Left renal pelvis (tissue), 4 donors: ENCODE measurements around the gene AEBP2. TPM values are rescaled to one million over a fixed set of nuclear protein-coding genes. Genes with fewer than 3 reads are reported as not detected.
"Not testable (repeated sequence)": the region's sequence is repeated elsewhere in the genome, so short reads cannot be mapped to it uniquely, and the experiment has no call there.

Experiments
- DNase-seq, 4 donors: peaks; one replicate each; pipeline ENCODE4 v3.0.0-alpha.2; 2013; ENCODE audit warnings: low read depth in 4 of 4, low spot score in 3 of 4
- polyA plus RNA-seq, 4 donors: library from polyadenylated mRNA; unstranded; fragments of 120-200 nt; gene quantifications; one replicate each; pipeline ENCODE4 v1.2.1, GENCODE V29; 2013; ENCODE audit not compliant: insufficient read length in 4 of 4

The AEBP2 gene
- polyA plus RNA-seq, 4 donors = 47.8 to 70.4 (median 60.8) TPM

GRCh38 chr12:19419086-19419485 lies 20.2 kb upstream of the AEBP2 start:
- no peak for DNase-seq

GRCh38 chr12:19421503-19422282 lies 17.6 kb upstream of the AEBP2 start:
- no peak for DNase-seq

- DNase-seq = no peak
These were observed 15.9 kb upstream of the AEBP2 start for GRCh38 chr12:19423166-19423930.

GRCh38 chr12:19428246-19428645 lies 11.0 kb upstream of the AEBP2 start:
- no peak for DNase-seq

- DNase-seq = not testable (repeated sequence)
These were observed 9.8 kb upstream of the AEBP2 start for GRCh38 chr12:19429491-19429890.

GRCh38 chr12:19430988-19431387 lies 8.3 kb upstream of the AEBP2 start:
- DNase-seq = no peak

GRCh38 chr12:19431407-19432308 lies 7.6 kb upstream of the AEBP2 start:
- DNase-seq = no peak

GRCh38 chr12:19432309-19433170 lies 6.8 kb upstream of the AEBP2 start:
- DNase-seq = no peak

GRCh38 chr12:19434538-19434937 lies 4.8 kb upstream of the AEBP2 start:
- no peak for DNase-seq

- DNase-seq = no peak
These were observed 3.3 kb upstream of the AEBP2 start for GRCh38 chr12:19435831-19436497.

- no peak for DNase-seq
These were observed 2.4 kb upstream of the AEBP2 start for GRCh38 chr12:19436931-19437330.

GRCh38 chr12:19437996-19438395 lies 1.3 kb upstream of the AEBP2 start:
- DNase-seq = no peak

- DNase-seq = peak; percentile 50 to 63 (median 52)
These were observed 947 bp downstream of the AEBP2 start for GRCh38 chr12:19440019-19440858.

- no peak for DNase-seq
These were observed 1.6 kb downstream of the AEBP2 start for GRCh38 chr12:19440916-19441315.

- no peak for DNase-seq
These were observed 4.3 kb downstream of the AEBP2 start for GRCh38 chr12:19443585-19443984.

- no peak for DNase-seq
These were observed 4.8 kb downstream of the AEBP2 start for GRCh38 chr12:19444097-19444496.

GRCh38 chr12:19447386-19447785 lies 8.1 kb downstream of the AEBP2 start:
- no peak for DNase-seq

- DNase-seq = no peak
These were observed 10.5 kb downstream of the AEBP2 start for GRCh38 chr12:19449814-19450213.

GRCh38 chr12:19450362-19450761 lies 11.1 kb downstream of the AEBP2 start:
- no peak for DNase-seq
